Heart left ventricle (tissue), 13 donors: Measurements from ENCODE around the gene DAW1.

ENCODE experiments used
- CTCF ChIP-seq, 12 donors: fragments of 200-600 bp; sonication (generic) in 4 of 12; IDR thresholded peaks; one replicate each; pipeline versions ENCODE4 v1.5.0 to v1.8.0; 2018 to 2022; ENCODE audit warnings: antibody characterized with exemption in 12 of 12, mild to moderate bottlenecking in 5 of 12
- POLR2A ChIP-seq, 2 donors: fragments of 450-650 bp; IDR thresholded peaks; one replicate each; pipeline ENCODE4 v1.6.1; 2017; ENCODE audit warnings: antibody characterized with exemption in 2 of 2, mild to moderate bottlenecking in 2 of 2, moderate library complexity in 2 of 2
- donor health status: ischemic (EF 13 %, LVEDD 7.1; RV severe dilation, severe dysfunction).
- donor health status: DM: no; HTN: yes; CAD: no.
- donor health status: DM: no; HTN: no; CAD: no.
- donor health status: ischemic (EF 25% LVEDD 6.9; RV normal size, moderate dysfunction).
- donor health status: ischemic (EF 25% LVEDD 5.7; RV mildly dilated, moderate dysfunction).
- donor health status: ischemic (EF 35%, LVEDD 5.7; RV mildly dilated, moderate dysfunction).
- donor health status: nonischemic (EF 11% LVEDD 7.7; RV severe dilation, severe dysfunction).
- donor health status: DM: yes; HTN: yes; CAD: no.
- donor health status: PGD.
- donor health status: ischemic (EF 29% LVEDD 5.4; RV normal size, mild dysfunction).
- donor health status: nonischemic (EF 23%, LVEDD 6.1; RV moderate dilation, normal function).

GRCh38 chr2:227823922-227824321 lies 47.5 kb upstream of the DAW1 start:
- TF ChIP-seq POLR2A (IDR thresholded peaks at IDR 0.05) (no peak), CTCF (IDR thresholded peaks at IDR 0.05) (no peak)
